H1 (cell line): ENCODE measurements around the gene GIPC1. TPM values are rescaled to one million over a fixed set of nuclear protein-coding genes. Genes with fewer than 3 reads are reported as not detected.

Experiments
- CTCF ChIA-PET: fragments of 300-600 bp; sonication (Branson Sonifier 250); formaldehyde crosslinking; loops from one replicate; lab custom pipeline; 2021; ENCODE audit not compliant: partially characterized antibody; lab: Charles Lee
- POLR2A ChIA-PET: fragments of 300-600 bp; sonication (Branson Sonifier 250); formaldehyde crosslinking; loops from one replicate; lab custom pipeline; 2021; ENCODE audit warnings: inconsistent platforms; ENCODE audit not compliant: partially characterized antibody; lab: Charles Lee
- DNase-seq, 2 experiments: peaks; one replicate each; pipeline versions ENCODE4 v3.0.0 to v3.0.0-alpha.2; 2010 to 2022; ENCODE audit warnings: low spot score in 2 of 2, low read depth in 1 of 2, mixed read lengths in 1 of 2
- FAIRE-seq: peaks from 2 replicates; lab custom pipeline; 2011; peaks lifted over from hg19 to GRCh38; lab: Jason Lieb, UNC
- H2AFZ ChIP-seq: 2 replicates; pipeline ENCODE4 v1.8.1; 2012; ENCODE audit warnings: low read length, inconsistent platforms
- H2AK5ac ChIP-seq: 2 replicates; pipeline ENCODE4 v1.6.1; 2013; ENCODE audit warnings: low read depth, low read length
- H2BK120ac ChIP-seq: replicated peaks from 2 replicates; pipeline ENCODE3; 2013; ENCODE audit warnings: low read depth, low read length, inconsistent platforms
- H2BK12ac ChIP-seq: 2 replicates; pipeline ENCODE4 v1.6.1; 2013; ENCODE audit warnings: low read depth, low read length
- H2BK15ac ChIP-seq: 2 replicates; pipeline ENCODE4 v1.6.1; 2013; ENCODE audit warnings: low read length
- H2BK20ac ChIP-seq: 2 replicates; pipeline ENCODE4 v1.6.1; 2013; ENCODE audit warnings: low read length
- H2BK5ac ChIP-seq: 2 replicates; pipeline ENCODE4 v1.6.1; 2013; ENCODE audit warnings: low read depth, low read length
- H3K14ac ChIP-seq: 2 replicates; pipeline ENCODE4 v1.6.1; 2013; ENCODE audit warnings: inconsistent platforms; ENCODE audit not compliant: insufficient read length
- H3K18ac ChIP-seq: 2 replicates; pipeline ENCODE4 v1.6.1; 2013; ENCODE audit warnings: low read length; ENCODE audit errors: extremely low read depth
- H3K23ac ChIP-seq: 2 replicates; pipeline ENCODE4 v1.6.1; 2013; ENCODE audit warnings: inconsistent platforms; ENCODE audit not compliant: insufficient read length
- H3K23me2 ChIP-seq: 2 replicates; pipeline ENCODE4 v1.6.1; 2013; ENCODE audit warnings: low read depth, low read length
- H3K27ac ChIP-seq: 2 replicates; pipeline ENCODE4 v1.6.1; 2011; ENCODE audit warnings: low read depth, low read length, inconsistent platforms
- H3K27me3 ChIP-seq, 4 experiments: replicated peaks in 1 of 4; 1 replicate in 1 of 4; 2 replicates in 3 of 4; pipeline versions ENCODE4 v1.6.1 to v1.8.1; 2011 to 2013; ENCODE audit warnings: low read length in 3 of 4, mild to moderate bottlenecking in 3 of 4, inconsistent platforms in 2 of 4, mixed read lengths in 2 of 4, moderate library complexity in 1 of 4; ENCODE audit not compliant: control insufficient read depth in 3 of 4, insufficient read depth in 3 of 4; ENCODE audit errors: extremely low read depth in 1 of 4
- H3K36me3 ChIP-seq, 4 experiments: 2 replicates each; pipeline versions ENCODE4 v1.6.1 to v1.8.1; 2011 to 2013; ENCODE audit warnings: mild to moderate bottlenecking in 4 of 4, low read length in 3 of 4, moderate library complexity in 2 of 4, control low read depth in 1 of 4, inconsistent platforms in 1 of 4; ENCODE audit not compliant: insufficient read depth in 4 of 4, control insufficient read depth in 2 of 4
- H3K4ac ChIP-seq: replicated peaks from 2 replicates; pipeline ENCODE3; 2013; ENCODE audit warnings: low read length, low read depth, mixed read lengths, inconsistent platforms; ENCODE audit not compliant: insufficient read length
- H3K4me1 ChIP-seq, 4 experiments: replicated peaks in 1 of 4; 1 replicate in 1 of 4; 2 replicates in 3 of 4; pipeline versions ENCODE4 v1.6.1 to v1.8.1; 2011 to 2013; ENCODE audit warnings: low read length in 3 of 4, inconsistent platforms in 2 of 4, mixed read lengths in 1 of 4; ENCODE audit not compliant: insufficient read depth in 4 of 4, control insufficient read depth in 3 of 4
- H3K4me2 ChIP-seq, 2 experiments: 2 replicates each; pipeline versions ENCODE4 v1.6.1 to v1.8.1; 2011 to 2013; ENCODE audit warnings: low read depth in 2 of 2, low read length in 2 of 2, control low read depth in 1 of 2, inconsistent platforms in 1 of 2, mild to moderate bottlenecking in 1 of 2; ENCODE audit not compliant: insufficient read depth in 1 of 2
- H3K4me3 ChIP-seq, 4 experiments: fragments of 200-600, 300-600 bp in 1 of 4; sonication (generic), shearing (Covaris generic), sonication (Bioruptor Twin) in 1 of 4; 2 replicates each; pipeline versions ENCODE4 v1.5.1 to v1.8.1; 2011 to 2016; ENCODE audit warnings: low read length in 4 of 4, low read depth in 3 of 4, control low read depth in 2 of 4, inconsistent platforms in 2 of 4, mild to moderate bottlenecking in 2 of 4, mixed read lengths in 1 of 4, moderate library complexity in 1 of 4; ENCODE audit not compliant: insufficient read depth in 2 of 4; ENCODE audit errors: extremely low read depth in 1 of 4
- H3K56ac ChIP-seq: replicated peaks from 2 replicates; pipeline ENCODE3; 2013; ENCODE audit warnings: low read depth, mild to moderate bottlenecking, mixed read lengths, low read length, inconsistent platforms; ENCODE audit not compliant: insufficient read length
- H3K79me1 ChIP-seq: 2 replicates; pipeline ENCODE4 v1.6.1; 2013; ENCODE audit warnings: low read depth, low read length, control low read depth
- H3K79me2 ChIP-seq, 2 experiments: 2 replicates each; pipeline versions ENCODE4 v1.6.1 to v1.8.1; 2012 to 2013; ENCODE audit warnings: low read length in 2 of 2, mild to moderate bottlenecking in 2 of 2, inconsistent platforms in 1 of 2; ENCODE audit not compliant: insufficient read depth in 2 of 2, control insufficient read depth in 1 of 2
- H3K9ac ChIP-seq, 4 experiments: replicated peaks in 1 of 4; 1 replicate in 1 of 4; 2 replicates in 3 of 4; pipeline versions ENCODE4 v1.6.1 to v1.8.1; 2011 to 2013; ENCODE audit warnings: low read depth in 3 of 4, low read length in 3 of 4, control low read depth in 2 of 4, mild to moderate bottlenecking in 2 of 4, moderate library complexity in 2 of 4, inconsistent platforms in 1 of 4; ENCODE audit errors: extremely low read depth in 1 of 4
- H3K9me3 ChIP-seq, 2 experiments: 2 replicates each; pipeline versions ENCODE4 v1.6.1 to v1.8.1; 2012 to 2013; ENCODE audit warnings: mild to moderate bottlenecking in 2 of 2, moderate library complexity in 2 of 2, control low read depth in 1 of 2, inconsistent platforms in 1 of 2, low read depth in 1 of 2, low read length in 1 of 2, mixed read lengths in 1 of 2; ENCODE audit not compliant: insufficient read depth in 2 of 2
- H4K20me1 ChIP-seq, 2 experiments: replicated peaks in 1 of 2; 2 replicates each; pipeline versions ENCODE3 to v1.8.1; 2011 to 2013; ENCODE audit warnings: inconsistent platforms in 2 of 2, low read length in 2 of 2, mild to moderate bottlenecking in 1 of 2; ENCODE audit not compliant: insufficient read depth in 2 of 2, control insufficient read depth in 1 of 2
- H4K5ac ChIP-seq: 2 replicates; pipeline ENCODE4 v1.6.1; 2013; ENCODE audit warnings: low read length, low read depth, mixed read lengths, inconsistent platforms; ENCODE audit not compliant: insufficient read length
- H4K8ac ChIP-seq: 2 replicates; pipeline ENCODE4 v1.8.0; 2013; ENCODE audit warnings: mild to moderate bottlenecking, moderate library complexity, low read length, inconsistent platforms; ENCODE audit not compliant: insufficient read depth; ENCODE audit errors: extremely low read depth
- H4K91ac ChIP-seq: replicated peaks from 2 replicates; pipeline ENCODE3; 2013; ENCODE audit warnings: low read length, mixed read lengths, inconsistent platforms; ENCODE audit not compliant: insufficient read length
- BCL11A ChIP-seq, 2 experiments: IDR thresholded peaks; one replicate each; pipeline ENCODE4 v1.6.1; 2011; ENCODE audit warnings: low read depth in 2 of 2, low read length in 2 of 2, mild to moderate bottlenecking in 2 of 2
- BRCA1 ChIP-seq: IDR thresholded peaks from 2 replicates; pipeline ENCODE4 v1.6.1; 2012; ENCODE audit warnings: low read depth, low read length, improper control_type of control experiment
- CBX8 ChIP-seq: fragments of 300-800, 300-1000 bp; sonication (generic); IDR thresholded peaks from 2 replicates; pipeline ENCODE4 v1.7.1; 2016; ENCODE audit warnings: low read depth, low read length, borderline replicate concordance
- CHD2 ChIP-seq: IDR thresholded peaks from 2 replicates; pipeline ENCODE4 v1.6.1; 2012; ENCODE audit warnings: low read length, improper control_type of control experiment
- E2F6 ChIP-seq: IDR thresholded peaks from 2 replicates; pipeline ENCODE4 v1.6.1; 2012; ENCODE audit warnings: inconsistent platforms
- EP300 ChIP-seq, 2 experiments: IDR thresholded peaks; 1 replicate in 1 of 2; 2 replicates in 1 of 2; pipeline ENCODE4 v1.6.1; 2011 to 2012; ENCODE audit warnings: low read depth in 2 of 2, low read length in 2 of 2, mild to moderate bottlenecking in 2 of 2, borderline replicate concordance in 1 of 2, inconsistent platforms in 1 of 2, moderate library complexity in 1 of 2
- RAD21 ChIP-seq, 2 experiments: IDR thresholded peaks in 1 of 2; conservative IDR thresholded peaks in 1 of 2; 2 replicates each; pipeline ENCODE4 v1.6.1; 2011; ENCODE audit warnings: low read depth in 2 of 2, low read length in 2 of 2, improper control_type of control experiment in 1 of 2, inconsistent platforms in 1 of 2, mild to moderate bottlenecking in 1 of 2, moderate library complexity in 1 of 2
- SAP30 ChIP-seq: fragments of 300-600 bp; sonication (generic); IDR thresholded peaks from 2 replicates; pipeline ENCODE4 v1.7.1; 2012; ENCODE audit warnings: low read length, moderate library complexity, mild to moderate bottlenecking, inconsistent platforms; ENCODE audit not compliant: insufficient read depth, insufficient replicate concordance
- SIRT6 ChIP-seq: IDR thresholded peaks from one replicate; pipeline ENCODE4 v1.7.1; 2012; ENCODE audit warnings: low read length, inconsistent platforms
- SP1 ChIP-seq: IDR thresholded peaks from 2 replicates; pipeline ENCODE4 v1.6.1; 2011; ENCODE audit warnings: low read depth, low read length
- SRF ChIP-seq: IDR thresholded peaks from 2 replicates; pipeline ENCODE4 v1.6.1; 2011; ENCODE audit warnings: mild to moderate bottlenecking, low read depth, low read length, moderate library complexity
- SUZ12 ChIP-seq: fragments of 200-600 bp; sonication (generic); IDR thresholded peaks from 2 replicates; pipeline ENCODE4 v1.6.1; 2012; ENCODE audit warnings: mild to moderate bottlenecking, inconsistent platforms, low read length, moderate library complexity, mixed read lengths
- ZNF274 ChIP-seq: IDR thresholded peaks from 2 replicates; pipeline ENCODE4 v1.7.0; 2012; ENCODE audit warnings: low read length, borderline replicate concordance; ENCODE audit errors: extremely low read depth
- WGBS, 2 experiments: shearing (Covaris generic) in 1 of 2; methylation state at CpG; one replicate each; pipeline versions ENCODE4 v1.1.6 to v1.1.7; 2013 to 2015; ENCODE audit warnings: low lambda C conversion rate in 2 of 2, mixed read lengths in 2 of 2, inconsistent platforms in 1 of 2, low coverage in 1 of 2, missing lambda C conversion rate in 1 of 2; ENCODE audit not compliant: insufficient replicate concordance in 2 of 2, insufficient coverage in 1 of 2, insufficient read length in 1 of 2; ENCODE audit errors: extremely low coverage in 1 of 2, missing lambda C conversion rate in 1 of 2; 5-methylcytosine and 5-hydroxymethylcytosine counted together
- polyA plus RNA-seq, 7 experiments: library from polyadenylated mRNA; depleted of rRNA in 3 of 7; stranded (reverse) in 5 of 7; unstranded in 2 of 7; fragments of >200 nt in 5 of 7; fragments of 200-250 nt in 2 of 7; gene quantifications; 1 replicate in 5 of 7; 2 replicates in 1 of 7; 4 replicates in 1 of 7; pipeline versions ENCODE4 v1.2.1 to v1.2.3, GENCODE V29; 2011 to 2013; ENCODE audit warnings: missing spikeins in 2 of 7, mixed read lengths in 2 of 7
- total RNA-seq: library from RNA; stranded (reverse); fragmentation: NEBNext Ultra II Directional; extraction: Animal tissue kit (Norgen Biotek cat#: 25700); gene quantifications from 2 replicates; pipeline ENCODE4 v1.2.1, GENCODE V29; 2021

GIPC1 gene
- total and polyA plus RNA-seq, 2 of the 8 experiments (the other 6 are each of a cell fraction or from before 2014, with no cell fraction given), result 65.6 to 72.0 TPM

- Histone ChIP-seq H3K4me3 (no peak overlapping the region), H4K91ac (no peak overlapping the region), H3K14ac (no peak overlapping the region), H4K5ac (no peak overlapping the region), H3K4me1 (peaks cover 0 to 29% (median 15%) of the 10 kb centered on the region in 4 experiments; a peak in 6 of 7 replicates), H3K36me3 (peaks cover 5 to 17% (median 10%) of the 10 kb centered on the region in 4 experiments; a peak in 6 of 8 replicates), H3K23me2 (no peaks in the 10 kb centered on the region; the same call in 1 of the 2 replicates), H3K4ac (no peak overlapping the region), H2BK120ac (no peak overlapping the region), H3K27me3 (no peaks in the 10 kb centered on the region), H3K9me3 (no peaks in the 10 kb centered on the region), H2BK12ac (no peak overlapping the region), H2BK5ac (no peak overlapping the region), H2AFZ (no peak overlapping the region), H4K8ac (no peak overlapping the region), H3K79me2 (no peaks in the 10 kb centered on the region), H3K79me1 (no peaks in the 10 kb centered on the region), H4K20me1 (peaks cover 0 to 8% of the 10 kb centered on the region in 2 experiments), H2AK5ac (no peak overlapping the region), H2BK20ac (no peak overlapping the region), H3K27ac (no peak overlapping the region), H3K18ac (no peak overlapping the region), H3K9ac (no peak overlapping the region), H2BK15ac (no peak overlapping the region), H3K4me2 (no peak overlapping the region), H3K23ac (no peak overlapping the region), H3K56ac (no peak overlapping the region)
- POLR2A ChIA-PET, result interaction anchor here (0.6 to 1.4 kb wide), 4 partner anchors 15 to 314 kb away, joined by 3 to 4 read pairs (median 3); no protein-coding TSS in a partner anchor
- DNase-seq (no peak), FAIRE-seq (no peak)
- WGBS, 2 experiments, result 86% methylated on average over 20 of the region's 24 CpGs; no CpG with 5 or more reads in 1 of the 2 experiments
- CTCF ChIA-PET, result interaction anchor here (0.6 to 4.7 kb wide), 8 partner anchors 11 to 893 kb away, joined by 3 to 34 read pairs (median 4); no protein-coding TSS in a partner anchor
- TF ChIP-seq SAP30 (no peak), BCL11A (IDR thresholded peaks at IDR 0.05; ENCODE audit: low read depth in 2 of 2, low read length in 2 of 2) (no peak), SIRT6 (no peak), CHD2 (no peak), SRF (no peak), BRCA1 (no peak), EP300 (IDR thresholded peaks at IDR 0.05; ENCODE audit: borderline replicate concordance in 1 of 2, low read depth in 2 of 2, low read length in 2 of 2) (no peak), SP1 (no peak), E2F6 (no peak), CBX8 (no peak), ZNF274 (no peak), SUZ12 (no peak), RAD21 (IDR thresholded peaks at IDR 0.05 in 1 of 2, conservative IDR thresholded peaks at IDR 0.05 in 1 of 2; ENCODE audit: low read depth in 2 of 2, low read length in 2 of 2) (no peak)
Observed at GRCh38 chr19:14478113-14478545, 17.8 kb downstream of the GIPC1 start.
